Uterus (tissue), 4 donors: ENCODE data around the gene CCDC107. TPM values are rescaled to one million over a fixed set of nuclear protein-coding genes. Genes with fewer than 3 reads are reported as not detected.

Experiments used
- DNase-seq, 2 donors: peaks; one replicate each; pipeline ENCODE4 v3.0.0-alpha.2; 2019 to 2020
- H3K27ac ChIP-seq, 2 donors: fragments of 200-600 bp; sonication (generic); 1 replicate in 1 of 2; 2 replicates in 1 of 2; pipeline ENCODE4 v1.5.1; 2016 to 2018
- H3K27me3 ChIP-seq, 2 donors: fragments of 200-600 bp; sonication (generic); one replicate each; pipeline ENCODE4 v1.5.1; 2018 to 2019; ENCODE audit warnings: control low read depth in 1 of 2
- H3K36me3 ChIP-seq, 2 donors: fragments of 200-600 bp; sonication (generic); one replicate each; pipeline ENCODE4 v1.5.1; 2019; ENCODE audit warnings: control low read depth in 1 of 2
- H3K4me1 ChIP-seq, 2 donors: fragments of 200-600 bp; sonication (generic); one replicate each; pipeline ENCODE4 v1.5.1; 2018 to 2019; ENCODE audit warnings: control low read depth in 1 of 2
- H3K4me3 ChIP-seq, 2 donors: fragments of 200-600 bp; sonication (generic); 1 replicate in 1 of 2; 2 replicates in 1 of 2; pipeline ENCODE4 v1.5.1; 2018 to 2019; ENCODE audit warnings: mild to moderate bottlenecking in 1 of 2
- H3K9me3 ChIP-seq, 2 donors: fragments of 200-600 bp; sonication (generic); one replicate each; pipeline ENCODE4 v1.5.1; 2019; ENCODE audit warnings: control low read depth in 1 of 2
- CTCF ChIP-seq, 4 experiments: fragments of 200-600 bp in 2 of 4; fragments of 450-650 bp in 2 of 4; sonication (generic) in 2 of 4; IDR thresholded peaks; one replicate each; pipeline ENCODE4 v1.5.1; 2016 to 2019; ENCODE audit warnings: antibody characterized with exemption in 4 of 4, mild to moderate bottlenecking in 2 of 4, moderate library complexity in 1 of 4
- POLR2A ChIP-seq, 2 donors: fragments of 450-650 bp; IDR thresholded peaks; one replicate each; pipeline ENCODE4 v1.6.1; 2016; ENCODE audit warnings: antibody characterized with exemption in 2 of 2, mild to moderate bottlenecking in 1 of 2, moderate library complexity in 1 of 2
- intact Hi-C: fragments of 100-400 bp; cut with DNase I; formaldehyde crosslinking; loops from one replicate; pipeline ENCODE4 v1.15.1; 2023; ENCODE audit warnings: low total_unique reads
- total RNA-seq, 4 donors: library from RNA; depleted of rRNA in 3 of 4; stranded (reverse); fragments of >200 nt in 3 of 4; gene quantifications; one replicate each; pipeline versions ENCODE4 v1.1.0 to v1.2.4, GENCODE V29; 2014 to 2023
- donor health status: DM: yes; HTN: yes; CAD: no.

Gene CCDC107
- total RNA-seq, 4 donors from 2014 or later, result 9.0 to 120 (median 32.1) TPM

- no peaks in the 10 kb centered on the region for H3K4me1 ChIP-seq
- no peaks in the 10 kb centered on the region for H3K27me3 ChIP-seq
- H3K36me3 ChIP-seq, result no peaks in the 10 kb centered on the region
- no peak for TF ChIP-seq POLR2A (IDR thresholded peaks at IDR 0.05)
- no peak for TF ChIP-seq CTCF (IDR thresholded peaks at IDR 0.05)
- intact Hi-C loops, result no loop called here
- peak overlapping the region in 1 of 2 donors; percentile 62 for H3K27ac ChIP-seq
- H3K9me3 ChIP-seq, result no peaks in the 10 kb centered on the region
- H3K4me3 ChIP-seq, result no peak overlapping the region
- no peak for DNase-seq
Observed at GRCh38 chr9:35698231-35698630, 40.1 kb downstream of the CCDC107 start.

- H3K27me3 ChIP-seq, result no peaks in the 10 kb centered on the region
- intact Hi-C loops, result no loop called here
- no peaks in the 10 kb centered on the region for H3K4me1 ChIP-seq
- no peaks in the 10 kb centered on the region for H3K9me3 ChIP-seq
- H3K27ac ChIP-seq, result no peak overlapping the region
- no peaks in the 10 kb centered on the region for H3K36me3 ChIP-seq
- no peak for DNase-seq
- no peak overlapping the region for H3K4me3 ChIP-seq
- no peak for TF ChIP-seq CTCF (IDR thresholded peaks at IDR 0.05)
- TF ChIP-seq POLR2A (IDR thresholded peaks at IDR 0.05), result no peak
Observed at GRCh38 chr9:35700031-35700430, 41.9 kb downstream of the CCDC107 start.

- intact Hi-C loops, result no loop called here
- no peak overlapping the region for H3K27ac ChIP-seq
- no peaks in the 10 kb centered on the region for H3K9me3 ChIP-seq
- H3K36me3 ChIP-seq, result no peaks in the 10 kb centered on the region
- H3K4me1 ChIP-seq, result no peaks in the 10 kb centered on the region
- DNase-seq, result no peak
- no peak overlapping the region for H3K4me3 ChIP-seq
- no peaks in the 10 kb centered on the region for H3K27me3 ChIP-seq
- no peak for TF ChIP-seq POLR2A (IDR thresholded peaks at IDR 0.05)
- no peak for TF ChIP-seq CTCF (IDR thresholded peaks at IDR 0.05)
Observed at GRCh38 chr9:35700942-35701341, 42.9 kb downstream of the CCDC107 start.

GRCh38 chr9:35702696-35703095 is 44.6 kb downstream of the CCDC107 start:
- H3K4me1 ChIP-seq, result no peaks in the 10 kb centered on the region
- no peaks in the 10 kb centered on the region for H3K36me3 ChIP-seq
- H3K4me3 ChIP-seq, result no peak overlapping the region
- no peak overlapping the region for H3K27ac ChIP-seq
- no peak for DNase-seq
- no peaks in the 10 kb centered on the region for H3K27me3 ChIP-seq
- intact Hi-C loops, result no loop called here
- no peak for TF ChIP-seq POLR2A (IDR thresholded peaks at IDR 0.05)
- TF ChIP-seq CTCF (IDR thresholded peaks at IDR 0.05), result no peak
- H3K9me3 ChIP-seq, result no peaks in the 10 kb centered on the region

GRCh38 chr9:35703906-35704672 is 46.0 kb downstream of the CCDC107 start:
- no peak for DNase-seq
- TF ChIP-seq CTCF (IDR thresholded peaks at IDR 0.05), result no peak
- no peak for TF ChIP-seq POLR2A (IDR thresholded peaks at IDR 0.05)
- H3K27ac ChIP-seq, result no peak overlapping the region
- no peaks in the 10 kb centered on the region for H3K36me3 ChIP-seq
- no peak overlapping the region for H3K4me3 ChIP-seq
- H3K4me1 ChIP-seq, result no peaks in the 10 kb centered on the region
- intact Hi-C loops, result no loop called here
- H3K9me3 ChIP-seq, result no peaks in the 10 kb centered on the region
- no peaks in the 10 kb centered on the region for H3K27me3 ChIP-seq
